Stomach smooth muscle (tissue), 2 donors: ENCODE measurements around the gene PRM2.

ENCODE experiments used
- H3K27ac ChIP-seq: one replicate; pipeline ENCODE4 v1.7.0; 2013; ENCODE audit warnings: mild to moderate bottlenecking, low read length, inconsistent platforms
- H3K27me3 ChIP-seq, 2 donors: one replicate each; pipeline ENCODE4 v1.7.0; 2013; ENCODE audit warnings: low read length in 2 of 2; ENCODE audit not compliant: insufficient read depth in 2 of 2, control insufficient read depth in 1 of 2
- H3K36me3 ChIP-seq, 2 donors: one replicate each; pipeline ENCODE4 v1.7.0; 2013; ENCODE audit warnings: low read length in 2 of 2; ENCODE audit not compliant: control insufficient read depth in 2 of 2, insufficient read depth in 2 of 2
- H3K4me1 ChIP-seq: one replicate; pipeline ENCODE4 v1.7.0; 2013; ENCODE audit warnings: low read length; ENCODE audit not compliant: control insufficient read depth, insufficient read depth
- H3K4me3 ChIP-seq, 2 donors: one replicate each; pipeline ENCODE4 v1.7.0; 2013; ENCODE audit warnings: low read length in 2 of 2
- H3K9ac ChIP-seq, 2 donors: one replicate each; pipeline ENCODE4 v1.7.0; 2013; ENCODE audit warnings: low read length in 2 of 2, mild to moderate bottlenecking in 1 of 2
- H3K9me3 ChIP-seq, 2 donors: one replicate each; pipeline ENCODE4 v1.7.0; 2013; ENCODE audit warnings: low read length in 2 of 2; ENCODE audit not compliant: control insufficient read depth in 2 of 2
- donor health status: healthy.
- donor health status: Pancreatic carcinoma.

The PRM2 gene

DNA sequence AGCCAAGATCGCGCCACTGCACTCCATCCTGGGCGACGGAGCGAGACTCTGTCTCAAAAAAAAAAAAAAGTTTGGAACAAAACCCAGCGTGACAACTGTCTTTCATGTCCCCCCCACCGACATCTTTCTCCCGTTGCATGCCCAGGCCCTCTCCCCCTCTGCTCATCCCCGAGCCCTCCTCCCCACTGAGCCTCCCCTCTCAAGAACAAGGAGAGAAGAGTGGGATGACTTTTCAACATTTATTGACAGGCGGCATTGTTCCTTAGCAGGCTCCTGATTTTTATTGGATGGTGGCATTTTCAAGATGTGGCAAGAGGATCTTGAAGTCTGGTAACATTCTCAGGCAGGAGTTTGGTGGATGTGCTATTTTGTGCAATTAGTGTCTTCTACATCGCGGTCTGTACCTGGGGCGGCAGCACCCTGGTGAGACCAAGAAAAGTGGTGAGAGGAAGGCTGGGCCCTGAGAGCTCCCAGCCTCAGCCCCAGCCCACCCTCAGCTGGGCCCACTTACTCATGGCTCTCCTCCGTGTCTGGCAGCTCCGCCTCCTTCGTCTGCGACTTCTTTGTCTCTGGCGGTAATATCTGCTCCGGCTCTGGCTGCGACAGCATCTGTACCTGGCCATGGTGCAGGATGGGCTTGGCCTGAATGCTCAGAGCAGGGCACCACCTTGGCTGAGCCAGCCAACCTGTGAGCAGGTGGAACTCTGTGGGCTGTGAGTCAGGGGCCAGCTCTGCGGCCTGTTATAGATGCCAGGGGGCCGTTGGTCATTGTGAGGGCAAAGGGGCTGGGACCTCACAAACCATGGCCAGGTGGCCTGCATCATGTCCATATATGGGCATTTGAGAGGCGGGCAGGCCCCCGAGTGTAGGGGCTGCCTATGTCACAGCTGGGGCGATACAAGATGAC lies 4.6 kb upstream of the PRM2 start, which contains the start of gene PRM1:
Gene PRM1, minus strand, starts transcription at position 715 of the 907 bp plus-strand sequence. Its CDS starts 92 bp downstream, at position 623.
- Histone ChIP-seq H3K4me1 (no peaks in the 10 kb centered on the region), H3K36me3 (no peaks in the 10 kb centered on the region), H3K27me3 (no peaks in the 10 kb centered on the region), H3K27ac (no peak within 1 kb of the TSS), H3K4me3 (no peak within 1 kb of the TSS), H3K9ac (no peak within 1 kb of the TSS), H3K9me3 (no peaks in the 10 kb centered on the region)

DNA sequence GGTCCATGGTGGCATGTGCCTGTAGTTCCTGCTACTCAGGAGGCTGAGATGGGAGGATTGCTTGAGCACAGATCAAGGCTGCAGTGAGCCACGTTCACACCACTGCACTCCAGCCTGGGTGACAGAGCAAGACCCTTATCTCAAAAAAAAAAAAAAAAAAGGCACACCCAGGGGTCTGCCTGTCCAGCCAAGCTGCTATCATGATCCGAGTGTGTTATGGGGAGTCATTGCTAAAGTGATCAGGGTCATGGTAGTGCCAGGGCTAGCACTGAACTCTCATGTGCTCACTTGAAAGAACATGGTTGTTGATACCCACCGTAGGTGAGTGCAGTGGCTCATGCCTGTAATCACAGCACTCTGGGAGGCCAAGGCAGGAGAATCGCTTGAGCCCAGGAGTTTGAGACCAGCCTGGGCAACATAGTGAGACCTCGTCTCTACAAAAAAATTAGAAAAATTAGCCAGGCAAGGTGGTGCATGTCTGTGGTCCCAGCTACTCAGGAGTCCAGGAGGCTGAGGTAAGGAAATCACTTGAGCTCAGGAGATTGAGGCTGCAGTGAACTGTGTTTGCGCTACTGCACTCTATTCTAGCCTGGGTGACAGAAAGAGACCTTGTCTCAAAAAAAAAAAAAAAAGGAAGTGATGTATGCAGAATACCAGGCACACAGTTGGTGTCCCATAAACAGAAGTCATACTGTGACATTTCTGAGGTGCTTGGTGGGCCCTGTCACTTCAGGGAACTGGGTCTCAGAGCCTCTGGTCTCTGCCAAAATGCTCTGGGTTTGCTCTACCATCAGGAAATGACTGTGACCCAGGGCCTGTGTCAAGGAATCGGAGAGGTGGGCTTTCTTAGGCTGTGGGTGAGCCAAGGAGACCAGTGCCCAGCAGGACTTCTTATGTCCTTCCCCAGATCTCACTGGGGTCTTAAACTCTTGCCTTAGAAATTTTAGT lies 2.7 kb upstream of the PRM2 start:
- Histone ChIP-seq H3K9ac (no peak overlapping the region), H3K9me3 (no peaks in the 10 kb centered on the region), H3K4me1 (no peaks in the 10 kb centered on the region), H3K27me3 (no peaks in the 10 kb centered on the region), H3K27ac (no peak overlapping the region), H3K4me3 (no peak overlapping the region), H3K36me3 (no peaks in the 10 kb centered on the region)

DNA sequence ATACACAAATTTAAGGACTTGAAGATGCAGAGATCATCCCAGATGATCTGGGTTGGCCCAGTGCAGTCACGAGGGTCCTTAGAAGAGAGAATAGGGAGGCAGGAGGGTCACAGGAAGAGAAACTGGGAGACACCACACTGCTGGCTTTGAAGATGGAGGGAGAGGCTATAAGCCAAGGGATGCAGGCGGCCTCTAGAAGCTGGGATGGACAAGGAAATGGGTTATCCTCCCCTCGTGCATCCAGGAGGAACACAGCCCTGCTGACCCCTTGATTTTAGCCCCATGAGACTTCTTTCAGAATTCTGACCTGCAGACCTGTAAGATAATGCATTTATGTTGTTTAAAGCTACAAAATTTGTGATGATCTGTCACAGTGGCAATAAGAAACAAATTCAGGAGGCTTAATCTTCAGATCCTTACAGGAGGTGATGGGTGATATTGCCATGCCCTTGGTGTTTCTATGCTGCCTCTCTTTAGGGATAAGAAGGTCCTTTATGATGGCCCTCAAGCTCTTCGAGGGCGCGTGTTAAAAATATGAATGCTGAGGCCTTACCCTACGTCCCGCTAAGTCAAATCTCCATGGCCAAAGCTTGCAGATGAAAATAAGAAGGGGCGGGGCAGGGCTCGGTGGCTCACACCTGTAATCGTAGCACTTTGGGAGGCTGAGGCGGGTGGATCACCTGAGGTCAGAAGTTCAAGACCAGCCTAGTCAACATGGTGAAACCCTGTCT lies 1.5 kb upstream of the PRM2 start:
- H3K4me3 ChIP-seq = no peak overlapping the region
- no peaks in the 10 kb centered on the region for H3K4me1 ChIP-seq
- H3K27ac ChIP-seq = no peak overlapping the region
- no peaks in the 10 kb centered on the region for H3K27me3 ChIP-seq
- no peak overlapping the region for H3K9ac ChIP-seq
- H3K9me3 ChIP-seq = no peaks in the 10 kb centered on the region
- no peaks in the 10 kb centered on the region for H3K36me3 ChIP-seq

DNA sequence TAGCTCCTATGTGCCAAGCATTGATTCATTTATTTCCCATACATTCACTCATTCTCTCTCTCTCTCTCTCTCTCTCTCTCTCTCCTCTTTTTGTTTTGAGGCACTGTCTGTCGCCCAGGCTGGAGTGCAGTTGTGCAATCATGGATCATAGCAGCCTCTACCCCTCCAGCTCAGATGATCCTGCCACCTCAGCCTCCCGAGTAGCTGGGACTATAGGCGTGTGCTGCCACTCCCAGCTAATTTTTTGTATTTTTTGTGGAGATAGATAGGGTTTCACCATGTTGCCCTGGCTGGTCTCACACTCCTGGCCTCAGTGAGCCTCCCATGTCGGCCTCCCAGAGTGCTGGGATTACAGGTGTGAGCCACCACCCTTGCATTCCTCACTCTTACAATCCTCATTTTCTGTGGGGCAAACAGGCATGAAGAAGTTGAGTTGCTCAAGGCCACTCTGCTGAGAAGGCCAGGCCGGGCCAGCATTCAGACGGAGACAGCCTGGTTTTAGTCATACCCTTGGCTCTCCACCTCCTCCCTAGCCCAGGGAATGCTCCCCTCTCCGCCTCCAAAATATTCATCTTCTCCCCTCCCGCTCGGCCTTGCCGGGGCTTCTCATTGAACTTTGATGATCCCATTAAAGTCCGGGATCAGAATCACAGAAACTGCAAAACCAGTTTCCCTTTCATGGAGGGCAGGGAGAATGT lies 765 bp upstream of the PRM2 start:
- H3K36me3 ChIP-seq = no peaks in the 10 kb centered on the region
- H3K4me3 ChIP-seq = no peak overlapping the region
- H3K27ac ChIP-seq = no peak overlapping the region
- no peaks in the 10 kb centered on the region for H3K27me3 ChIP-seq
- no peaks in the 10 kb centered on the region for H3K9me3 ChIP-seq
- no peaks in the 10 kb centered on the region for H3K4me1 ChIP-seq
- no peak overlapping the region for H3K9ac ChIP-seq

DNA sequence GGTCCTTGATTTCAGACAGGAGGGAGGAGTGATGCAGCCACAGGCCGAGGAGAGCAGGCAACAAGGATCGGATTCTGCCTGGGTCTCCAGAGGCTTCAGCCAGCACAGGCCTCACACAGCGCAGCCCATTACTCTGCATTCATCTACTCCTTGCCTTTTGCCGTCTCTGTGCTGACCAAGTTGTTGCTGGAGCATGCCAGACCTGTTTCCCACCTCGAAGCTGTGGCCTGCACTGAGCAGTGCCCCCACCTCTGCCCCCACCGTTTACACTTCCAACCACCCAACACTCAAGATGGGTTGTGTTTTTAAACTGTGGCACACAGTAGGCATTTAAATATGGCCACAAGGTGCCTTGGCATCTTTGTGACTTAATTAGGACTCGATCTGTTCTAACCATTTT lies 1.3 kb downstream of the PRM2 start:
- H3K27ac ChIP-seq = no peak overlapping the region
- H3K9me3 ChIP-seq = no peaks in the 10 kb centered on the region
- H3K4me1 ChIP-seq = no peaks in the 10 kb centered on the region
- H3K9ac ChIP-seq = no peak overlapping the region
- H3K4me3 ChIP-seq = no peak overlapping the region
- no peaks in the 10 kb centered on the region for H3K27me3 ChIP-seq
- H3K36me3 ChIP-seq = no peaks in the 10 kb centered on the region

DNA sequence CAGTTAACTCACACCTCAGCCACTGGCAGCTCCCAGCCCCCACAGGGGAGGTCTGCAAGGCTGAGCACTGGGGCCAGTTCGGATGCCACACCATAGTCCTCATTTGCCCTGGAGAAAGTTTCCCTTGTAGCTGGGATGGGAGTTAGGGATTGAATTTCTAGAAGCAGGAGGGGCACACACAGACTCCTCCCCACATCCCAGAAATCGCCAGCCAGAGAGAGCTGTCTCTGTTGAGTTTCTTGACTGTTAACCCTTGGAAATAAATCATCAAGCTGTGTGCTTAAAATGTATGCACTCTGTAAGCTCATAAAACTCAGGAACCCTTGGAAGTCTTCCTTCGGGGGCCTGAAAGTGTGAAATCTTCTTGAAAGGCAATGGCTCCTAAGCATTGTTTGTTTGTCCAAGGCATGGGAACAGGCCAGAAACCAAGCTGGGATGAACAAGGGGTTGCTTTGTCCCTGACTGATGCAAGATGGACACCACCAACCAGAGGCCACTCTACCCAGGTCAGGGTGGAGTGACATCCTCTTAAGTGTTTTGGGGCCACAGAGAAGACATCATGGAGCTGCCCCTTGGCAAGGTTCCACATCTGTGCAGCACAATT lies 2.5 kb downstream of the PRM2 start:
- Histone ChIP-seq H3K27ac (no peak overlapping the region), H3K36me3 (no peaks in the 10 kb centered on the region), H3K4me3 (no peak overlapping the region), H3K9ac (no peak overlapping the region), H3K9me3 (no peaks in the 10 kb centered on the region), H3K4me1 (no peaks in the 10 kb centered on the region), H3K27me3 (no peaks in the 10 kb centered on the region)

DNA sequence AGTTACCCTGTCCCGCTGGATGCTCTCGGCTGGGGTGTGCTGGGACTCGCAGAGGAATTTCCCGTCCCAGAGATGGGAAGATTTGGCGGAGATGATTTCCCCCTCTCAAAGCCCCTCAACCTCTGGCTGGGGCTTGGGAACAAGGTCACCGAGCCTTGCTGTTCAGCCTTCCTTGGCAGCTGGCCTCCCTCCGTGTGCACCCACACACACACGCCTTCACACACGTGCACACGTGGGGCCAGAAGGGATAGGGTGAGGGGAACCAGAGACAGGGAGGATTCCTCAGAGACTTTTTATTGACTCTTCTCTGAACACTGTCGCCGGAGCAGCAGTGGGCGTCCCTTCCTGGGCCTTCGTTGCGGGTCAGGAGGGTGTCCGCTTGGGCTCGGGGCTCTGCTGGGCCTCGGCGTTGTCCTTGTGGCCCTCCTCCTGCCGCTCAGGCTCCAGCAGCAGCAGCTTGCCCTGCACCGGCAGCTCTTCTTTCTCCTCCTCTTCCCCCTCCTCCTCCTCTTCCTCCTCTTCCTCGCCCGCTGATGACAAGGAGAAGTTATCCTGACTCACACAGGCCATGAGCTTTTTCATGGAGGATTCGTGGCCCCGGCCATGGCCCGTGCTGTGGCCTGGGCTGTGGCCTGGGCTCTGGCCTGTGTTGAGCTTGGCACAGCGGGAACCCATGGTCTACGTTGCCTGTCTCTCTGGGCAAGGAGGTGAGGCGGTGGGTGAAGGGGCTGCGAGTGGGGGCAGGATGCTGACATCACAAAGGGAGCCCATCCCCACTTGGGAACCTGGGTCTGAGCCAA lies 3.2 kb downstream of the PRM2 start, which contains the start of gene PRM3:
Gene PRM3, minus strand, starts transcription at position 709 of the 800 bp plus-strand sequence. Its CDS starts 34 bp downstream, at position 675.
- Histone ChIP-seq H3K4me1 (no peaks in the 10 kb centered on the region), H3K36me3 (no peaks in the 10 kb centered on the region), H3K27me3 (no peaks in the 10 kb centered on the region), H3K4me3 (no peak within 1 kb of the TSS), H3K9ac (no peak within 1 kb of the TSS), H3K9me3 (no peaks in the 10 kb centered on the region), H3K27ac (no peak within 1 kb of the TSS)

DNA sequence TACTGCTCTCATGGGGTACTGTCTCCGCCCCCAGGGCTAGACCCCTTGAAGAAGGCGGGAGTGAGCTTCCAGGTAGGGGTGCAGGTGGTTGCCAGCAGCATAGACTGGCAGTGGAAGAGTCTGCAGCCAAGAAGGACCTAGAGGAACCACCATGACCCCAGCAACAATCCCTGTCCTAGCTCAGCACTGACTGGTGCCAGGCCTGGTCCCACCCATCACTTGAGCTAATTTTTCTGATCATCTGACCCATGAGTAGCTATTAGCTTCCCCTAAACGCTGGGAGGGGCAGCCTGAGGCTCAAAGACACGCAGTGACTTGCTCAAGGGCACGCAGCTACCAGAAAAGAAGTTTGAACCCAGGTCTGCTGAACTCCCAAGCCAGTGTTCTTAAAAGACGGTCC lies 3.8 kb downstream of the PRM2 start:
- Histone ChIP-seq H3K9ac (no peak overlapping the region), H3K9me3 (no peaks in the 10 kb centered on the region), H3K4me1 (no peaks in the 10 kb centered on the region), H3K36me3 (no peaks in the 10 kb centered on the region), H3K27ac (no peak overlapping the region), H3K27me3 (no peaks in the 10 kb centered on the region), H3K4me3 (no peak overlapping the region)

DNA sequence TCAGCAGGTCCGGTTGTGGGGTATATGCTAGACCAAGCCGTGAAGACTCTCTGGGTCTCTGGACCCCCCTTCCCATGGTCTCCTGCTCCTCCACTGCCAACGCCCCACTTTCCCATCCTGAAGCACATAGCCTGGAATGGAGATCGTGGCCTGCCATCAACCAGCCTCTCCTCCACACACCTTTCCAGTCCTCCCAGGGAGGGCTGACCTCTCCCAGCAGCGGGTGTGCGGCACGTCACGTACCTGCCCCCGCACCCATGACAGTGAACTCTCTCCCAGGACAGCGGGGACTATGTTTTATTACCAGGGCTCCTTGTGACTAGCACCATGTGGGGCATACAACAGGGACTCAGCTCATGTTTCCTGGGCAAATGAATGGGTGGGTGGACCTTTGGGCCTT lies 4.7 kb downstream of the PRM2 start:
- no peaks in the 10 kb centered on the region for H3K27me3 ChIP-seq
- H3K9me3 ChIP-seq = no peaks in the 10 kb centered on the region
- H3K4me3 ChIP-seq = no peak overlapping the region
- H3K4me1 ChIP-seq = no peaks in the 10 kb centered on the region
- no peaks in the 10 kb centered on the region for H3K36me3 ChIP-seq
- no peak overlapping the region for H3K27ac ChIP-seq
- no peak overlapping the region for H3K9ac ChIP-seq
